Ishikawa (cell line): ENCODE results near the gene MARCHF3.

Experiments used
- CEBPB ChIP-seq: IDR thresholded peaks from 2 replicates; pipeline ENCODE4 v1.6.1; 2012
- CREB1 ChIP-seq: IDR thresholded peaks from 2 replicates; pipeline ENCODE4 v1.6.1; 2012; ENCODE audit warnings: low read depth
- EGR1 ChIP-seq: IDR thresholded peaks from 2 replicates; pipeline ENCODE4 v1.6.1; 2012
- EP300 ChIP-seq: IDR thresholded peaks from 2 replicates; pipeline ENCODE4 v1.6.1; 2012; ENCODE audit warnings: borderline replicate concordance
- FOXM1 ChIP-seq: IDR thresholded peaks from 2 replicates; pipeline ENCODE4 v1.6.1; 2012; ENCODE audit warnings: low read depth, borderline replicate concordance
- MAX ChIP-seq: IDR thresholded peaks from 2 replicates; pipeline ENCODE4 v1.6.1; 2012
- NFIC ChIP-seq: IDR thresholded peaks from 2 replicates; pipeline ENCODE4 v1.6.1; 2012
- RAD21 ChIP-seq: IDR thresholded peaks from 2 replicates; pipeline ENCODE4 v1.6.1; 2012; ENCODE audit warnings: low read depth
- TAF1 ChIP-seq: IDR thresholded peaks from 2 replicates; pipeline ENCODE4 v1.6.1; 2012; ENCODE audit warnings: low read depth, mild to moderate bottlenecking
- TCF12 ChIP-seq: IDR thresholded peaks from 2 replicates; pipeline ENCODE4 v1.6.1; 2012; ENCODE audit warnings: low read depth
- TEAD4 ChIP-seq: IDR thresholded peaks from 2 replicates; pipeline ENCODE4 v1.6.1; 2012
- USF1 ChIP-seq: IDR thresholded peaks from 2 replicates; pipeline ENCODE4 v1.6.1; 2012
- YY1 ChIP-seq: IDR thresholded peaks from 2 replicates; pipeline ENCODE4 v1.6.1; 2012; ENCODE audit warnings: low read depth
- ZBTB7A ChIP-seq: IDR thresholded peaks from 2 replicates; pipeline ENCODE4 v1.6.1; 2012; ENCODE audit warnings: low read depth
- TF ChIP-seq, protein P1 (sequence below): IDR thresholded peaks from 2 replicates; pipeline ENCODE4 v1.6.1; 2012; ENCODE audit warnings: low read depth, mild to moderate bottlenecking

The MARCHF3 gene

GRCh38 chr5:126871441-126871840 is 158.9 kb downstream of the MARCHF3 start:
- TF ChIP-seq CREB1 (no peak), EGR1 (no peak), ZBTB7A (no peak), YY1 (no peak), MAX (no peak), FOXM1 (no peak), USF1 (no peak), CEBPB (no peak), EP300 (no peak), NFIC (no peak), TAF1 (no peak), TCF12 (no peak), RAD21 (no peak), TEAD4 (no peak)

- TF ChIP-seq EP300 (no peak), USF1 (no peak), TAF1 (no peak), YY1 (no peak), CREB1 (no peak), TEAD4 (no peak), CEBPB (no peak), ZBTB7A (no peak), RAD21 (no peak), MAX (no peak), TCF12 (no peak), EGR1 (no peak), FOXM1 (no peak), NFIC (no peak)
- TF ChIP-seq, protein P1, sequence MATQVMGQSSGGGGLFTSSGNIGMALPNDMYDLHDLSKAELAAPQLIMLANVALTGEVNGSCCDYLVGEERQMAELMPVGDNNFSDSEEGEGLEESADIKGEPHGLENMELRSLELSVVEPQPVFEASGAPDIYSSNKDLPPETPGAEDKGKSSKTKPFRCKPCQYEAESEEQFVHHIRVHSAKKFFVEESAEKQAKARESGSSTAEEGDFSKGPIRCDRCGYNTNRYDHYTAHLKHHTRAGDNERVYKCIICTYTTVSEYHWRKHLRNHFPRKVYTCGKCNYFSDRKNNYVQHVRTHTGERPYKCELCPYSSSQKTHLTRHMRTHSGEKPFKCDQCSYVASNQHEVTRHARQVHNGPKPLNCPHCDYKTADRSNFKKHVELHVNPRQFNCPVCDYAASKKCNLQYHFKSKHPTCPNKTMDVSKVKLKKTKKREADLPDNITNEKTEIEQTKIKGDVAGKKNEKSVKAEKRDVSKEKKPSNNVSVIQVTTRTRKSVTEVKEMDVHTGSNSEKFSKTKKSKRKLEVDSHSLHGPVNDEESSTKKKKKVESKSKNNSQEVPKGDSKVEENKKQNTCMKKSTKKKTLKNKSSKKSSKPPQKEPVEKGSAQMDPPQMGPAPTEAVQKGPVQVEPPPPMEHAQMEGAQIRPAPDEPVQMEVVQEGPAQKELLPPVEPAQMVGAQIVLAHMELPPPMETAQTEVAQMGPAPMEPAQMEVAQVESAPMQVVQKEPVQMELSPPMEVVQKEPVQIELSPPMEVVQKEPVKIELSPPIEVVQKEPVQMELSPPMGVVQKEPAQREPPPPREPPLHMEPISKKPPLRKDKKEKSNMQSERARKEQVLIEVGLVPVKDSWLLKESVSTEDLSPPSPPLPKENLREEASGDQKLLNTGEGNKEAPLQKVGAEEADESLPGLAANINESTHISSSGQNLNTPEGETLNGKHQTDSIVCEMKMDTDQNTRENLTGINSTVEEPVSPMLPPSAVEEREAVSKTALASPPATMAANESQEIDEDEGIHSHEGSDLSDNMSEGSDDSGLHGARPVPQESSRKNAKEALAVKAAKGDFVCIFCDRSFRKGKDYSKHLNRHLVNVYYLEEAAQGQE, result no peak
Measured at GRCh38 chr5:126869005-126869451, 161.3 kb downstream of the MARCHF3 start.

DNA sequence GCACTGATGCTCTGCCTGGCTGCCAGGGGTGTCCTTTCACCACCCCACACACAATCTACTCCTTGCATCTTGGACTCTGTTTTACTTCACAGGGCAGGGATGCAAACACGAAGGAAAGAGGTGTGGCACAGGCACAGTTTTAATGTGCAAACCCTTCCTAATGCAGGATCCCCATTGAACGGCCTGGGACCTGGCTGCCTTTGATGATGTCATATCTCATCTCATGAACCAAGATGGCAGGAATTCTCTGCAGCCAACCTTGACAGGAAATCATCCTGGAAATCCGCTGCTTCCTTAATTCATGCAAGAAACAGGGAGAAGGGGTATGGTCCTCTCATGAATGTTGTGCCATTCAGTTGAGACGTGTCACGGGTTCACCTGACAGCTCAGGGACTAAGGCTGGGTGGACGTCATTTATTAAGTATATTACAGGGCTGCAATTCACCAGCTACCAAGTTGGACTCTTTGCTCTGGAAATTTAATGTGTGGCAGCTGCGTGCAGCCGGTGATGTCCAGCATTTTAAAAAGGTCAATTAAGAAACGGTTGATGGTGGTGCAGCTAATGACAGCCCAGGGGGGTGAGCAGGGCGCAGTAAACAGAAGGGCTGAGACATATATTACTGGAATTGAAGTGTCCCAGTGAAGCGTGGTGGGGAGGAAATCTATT is 161.9 kb downstream of the MARCHF3 start:
- no peak for TF ChIP-seq CEBPB
- TF ChIP-seq EP300, result no peak
- TF ChIP-seq CREB1, result no peak
- no peak for TF ChIP-seq MAX
- TF ChIP-seq, protein P1, result no peak
- TF ChIP-seq NFIC, result no peak

GRCh38 chr5:126866851-126867636 is 163.3 kb downstream of the MARCHF3 start:
- TF ChIP-seq RAD21 (no peak), TCF12 (no peak), USF1 (no peak), ZBTB7A (no peak), EP300 (no peak), YY1 (no peak), MAX (no peak), TAF1 (no peak), CREB1 (no peak)
